GM19324 (cell line): ENCODE results near the gene PSENEN.
"Not testable (repeated sequence)": the region's sequence is repeated elsewhere in the genome, so short reads cannot be mapped to it uniquely, and the experiment has no call there.

ENCODE experiments used
- ATAC-seq: cut with Tn5 transposase; IDR thresholded peaks from one replicate; pipeline ENCODE4 v1.9.1; 2021; ENCODE audit warnings: mild to moderate bottlenecking, moderate library complexity; ENCODE audit not compliant: unreplicated experiment, low FRiP score

Gene PSENEN

DNA sequence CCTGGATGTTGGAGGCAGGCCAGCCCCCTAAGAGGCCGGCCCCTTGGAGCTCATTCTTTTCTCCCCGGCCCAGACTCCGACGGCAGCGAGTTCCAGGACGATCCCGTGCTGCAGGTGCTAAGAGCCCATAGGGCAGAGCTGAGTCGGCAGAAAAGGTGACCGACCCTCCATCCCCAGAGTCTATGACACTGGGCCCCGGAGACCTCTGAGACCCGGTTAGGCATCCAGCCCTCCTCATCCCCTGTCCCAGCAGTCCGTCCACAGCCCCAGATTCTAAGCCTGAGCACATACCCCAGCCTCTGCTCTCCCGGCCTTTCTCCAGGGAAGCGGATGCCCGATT lies 22.6 kb downstream of the PSENEN start:
- ATAC-seq: no peak

DNA sequence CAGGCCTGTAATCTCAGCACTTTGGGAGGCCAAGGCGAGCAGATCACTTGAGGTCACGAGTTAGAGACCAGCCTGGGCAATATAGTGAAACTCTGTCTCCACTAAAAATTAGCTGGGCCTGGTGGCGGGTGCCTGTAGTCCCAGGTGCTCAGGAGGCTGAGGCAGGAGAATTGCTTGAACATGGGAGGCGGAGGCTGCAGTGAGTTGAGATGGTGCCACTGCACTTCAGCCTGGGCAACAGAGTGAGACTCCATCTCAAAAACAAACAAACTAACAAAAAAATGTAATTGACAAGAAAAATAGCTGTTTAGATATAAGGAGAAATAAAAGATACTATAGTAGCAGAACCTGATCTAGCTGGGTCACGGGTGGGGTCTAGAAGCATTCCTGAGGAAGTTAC lies 26.9 kb downstream of the PSENEN start:
- not testable (repeated sequence) for ATAC-seq

GRCh38 chr19:35773020-35773806 lies 27.8 kb downstream of the PSENEN start:
- ATAC-seq: no peak

- ATAC-seq: no peak
Measured at GRCh38 chr19:35774274-35775045, 29.0 kb downstream of the PSENEN start.

DNA sequence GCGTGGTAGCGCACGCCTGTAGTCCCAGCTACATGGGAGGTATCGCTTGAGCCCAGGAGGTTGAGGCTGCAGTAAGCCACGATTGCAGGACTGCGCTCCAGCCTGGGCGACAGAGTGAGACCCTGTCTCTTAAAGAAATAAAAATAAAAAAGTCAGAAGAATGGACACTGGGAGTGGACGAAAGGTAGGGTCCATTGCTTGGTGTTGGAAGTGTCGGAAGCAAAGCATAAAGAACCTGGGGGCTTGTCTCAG lies 29.5 kb downstream of the PSENEN start:
- no peak for ATAC-seq

DNA sequence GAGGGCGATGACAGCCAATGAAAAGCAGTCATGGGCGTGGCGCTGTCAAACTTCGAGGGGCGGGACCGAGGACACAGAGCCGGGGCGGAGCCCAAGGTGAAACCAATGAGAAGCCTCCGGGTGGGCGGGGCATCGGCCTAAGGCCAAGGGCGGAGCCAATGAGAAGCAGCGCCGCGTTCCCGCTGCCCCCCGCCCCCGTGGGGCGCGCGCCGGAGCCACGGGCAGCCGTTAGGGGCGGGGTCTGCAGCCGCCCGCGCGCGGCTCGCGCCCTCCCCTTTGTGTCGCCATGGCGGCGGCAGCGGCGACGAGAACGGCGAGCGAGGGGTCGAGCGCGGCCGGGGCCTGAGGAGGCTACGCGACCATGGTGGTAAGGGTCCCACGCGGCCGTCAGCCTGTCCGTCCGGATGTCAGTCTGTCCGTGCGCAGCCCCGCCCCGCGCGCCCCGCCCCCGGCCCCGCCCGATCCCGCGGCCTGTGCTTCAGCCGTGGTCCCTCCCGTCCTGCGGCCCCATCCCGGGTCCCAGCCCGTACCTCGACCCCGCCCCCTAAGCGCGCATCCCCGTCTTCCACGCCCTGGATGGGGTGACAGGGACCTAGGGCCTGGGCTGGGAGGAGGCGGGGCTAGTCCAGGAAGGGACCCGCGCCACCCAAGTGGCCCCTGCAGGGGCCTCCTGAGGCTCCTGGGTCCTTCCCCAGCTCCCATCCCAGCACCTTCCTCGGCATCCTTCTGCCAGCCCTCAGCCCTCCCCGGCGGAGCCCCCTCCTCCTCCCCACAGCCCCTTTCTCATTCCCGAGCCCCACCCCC lies 30.0 kb downstream of the PSENEN start, which contains the start of gene ARHGAP33:
ARHGAP33 (plus strand) TSS at position 267 of the 804 bp plus-strand sequence; CDS start at position 362, 95 bp downstream.
- peak; percentile 97 for ATAC-seq

- ATAC-seq: no peak
Measured at GRCh38 chr19:35776102-35776788, 30.8 kb downstream of the PSENEN start.

GRCh38 chr19:35777086-35777841 lies 31.8 kb downstream of the PSENEN start:
- no peak for ATAC-seq

DNA sequence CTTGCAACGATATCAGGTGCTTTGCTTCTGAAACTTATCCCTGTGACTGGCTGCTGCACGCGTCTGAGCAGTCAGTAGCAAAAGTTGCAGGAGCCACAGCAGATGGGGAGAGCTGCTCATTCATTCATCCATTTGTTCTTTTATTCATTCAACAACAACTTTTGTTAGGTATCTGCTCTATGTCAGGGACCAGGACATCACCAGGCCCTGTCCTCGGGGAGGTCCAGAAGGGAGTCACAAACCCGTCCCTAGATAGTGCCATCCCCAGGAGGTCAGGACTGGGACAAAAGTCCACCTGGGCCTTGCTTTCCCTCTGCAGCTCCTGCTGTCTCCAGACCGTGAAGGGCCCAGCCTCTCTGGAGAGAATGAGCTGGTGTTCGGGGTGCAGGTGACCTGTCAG lies 32.5 kb downstream of the PSENEN start:
- ATAC-seq: no peak

DNA sequence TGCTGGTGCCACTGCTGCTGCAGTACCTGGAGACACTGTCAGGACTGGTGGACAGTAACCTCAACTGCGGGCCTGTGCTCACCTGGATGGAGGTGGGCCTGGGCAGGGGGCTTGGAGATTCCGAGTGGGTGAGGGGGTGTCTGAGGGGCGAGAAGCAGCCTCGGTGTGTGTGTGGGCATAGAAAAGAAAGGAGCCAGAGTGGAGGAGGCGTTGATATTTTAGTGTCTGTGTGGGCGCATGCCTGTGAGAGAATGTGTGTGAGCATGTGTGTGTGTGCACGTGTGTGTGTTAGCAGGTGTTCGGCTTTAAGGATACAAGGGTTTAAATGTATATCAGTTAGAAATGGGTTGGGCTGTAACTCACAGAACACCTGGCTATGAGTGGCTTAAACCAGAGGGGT lies 33.6 kb downstream of the PSENEN start:
- no peak for ATAC-seq

DNA sequence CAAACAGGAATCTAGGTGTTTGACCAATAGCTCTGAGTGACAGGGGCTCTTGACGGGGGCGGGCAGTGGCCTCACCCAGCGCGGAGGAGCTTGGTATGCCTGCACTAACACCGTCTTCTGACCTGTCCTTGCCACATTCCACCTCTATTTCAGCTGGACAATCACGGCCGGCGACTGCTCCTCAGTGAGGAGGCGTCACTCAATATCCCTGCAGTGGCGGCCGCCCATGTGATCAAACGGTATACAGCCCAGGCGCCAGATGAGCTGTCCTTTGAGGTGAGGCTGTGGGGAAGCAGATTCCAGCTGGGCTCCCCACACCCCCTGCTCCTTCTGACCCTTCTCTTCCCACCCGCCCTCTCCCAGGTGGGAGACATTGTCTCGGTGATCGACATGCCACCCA lies 34.6 kb downstream of the PSENEN start:
- no peak for ATAC-seq

DNA sequence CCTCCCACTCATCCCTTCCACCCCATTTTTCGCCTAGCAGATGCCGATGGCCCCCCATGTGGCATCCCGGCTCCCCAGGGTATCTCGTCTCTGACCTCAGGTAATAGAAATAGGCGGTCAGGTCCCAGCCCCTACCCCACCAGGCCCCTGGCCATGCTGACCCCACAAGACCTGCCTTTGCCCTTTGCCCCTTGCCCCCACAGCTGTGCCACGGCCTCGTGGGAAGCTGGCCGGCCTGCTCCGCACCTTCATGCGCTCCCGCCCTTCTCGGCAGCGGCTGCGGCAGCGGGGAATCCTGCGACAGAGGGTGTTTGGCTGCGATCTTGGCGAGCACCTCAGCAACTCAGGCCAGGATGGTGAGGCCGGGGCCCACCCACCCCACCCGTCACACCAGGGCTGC lies 35.3 kb downstream of the PSENEN start:
- ATAC-seq: no peak

- no peak for ATAC-seq
Measured at GRCh38 chr19:35781650-35782049, 36.2 kb downstream of the PSENEN start.

DNA sequence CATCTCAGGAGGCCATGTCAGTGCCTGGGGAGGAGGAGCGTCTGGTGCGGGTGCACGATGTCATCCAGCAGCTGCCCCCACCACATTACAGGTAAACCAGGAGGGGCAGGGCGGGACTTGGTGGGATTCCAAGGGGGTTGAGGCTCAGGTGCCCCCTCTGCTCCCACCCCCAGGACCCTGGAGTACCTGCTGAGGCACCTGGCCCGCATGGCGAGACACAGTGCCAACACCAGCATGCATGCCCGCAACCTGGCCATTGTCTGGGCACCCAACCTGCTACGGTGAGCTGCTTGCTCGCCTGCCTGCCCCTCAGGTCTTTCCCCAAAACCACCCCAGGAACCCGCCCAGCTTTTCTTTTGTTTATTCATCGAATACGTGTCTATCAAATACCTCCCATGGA lies 37.1 kb downstream of the PSENEN start:
- ATAC-seq: no peak

DNA sequence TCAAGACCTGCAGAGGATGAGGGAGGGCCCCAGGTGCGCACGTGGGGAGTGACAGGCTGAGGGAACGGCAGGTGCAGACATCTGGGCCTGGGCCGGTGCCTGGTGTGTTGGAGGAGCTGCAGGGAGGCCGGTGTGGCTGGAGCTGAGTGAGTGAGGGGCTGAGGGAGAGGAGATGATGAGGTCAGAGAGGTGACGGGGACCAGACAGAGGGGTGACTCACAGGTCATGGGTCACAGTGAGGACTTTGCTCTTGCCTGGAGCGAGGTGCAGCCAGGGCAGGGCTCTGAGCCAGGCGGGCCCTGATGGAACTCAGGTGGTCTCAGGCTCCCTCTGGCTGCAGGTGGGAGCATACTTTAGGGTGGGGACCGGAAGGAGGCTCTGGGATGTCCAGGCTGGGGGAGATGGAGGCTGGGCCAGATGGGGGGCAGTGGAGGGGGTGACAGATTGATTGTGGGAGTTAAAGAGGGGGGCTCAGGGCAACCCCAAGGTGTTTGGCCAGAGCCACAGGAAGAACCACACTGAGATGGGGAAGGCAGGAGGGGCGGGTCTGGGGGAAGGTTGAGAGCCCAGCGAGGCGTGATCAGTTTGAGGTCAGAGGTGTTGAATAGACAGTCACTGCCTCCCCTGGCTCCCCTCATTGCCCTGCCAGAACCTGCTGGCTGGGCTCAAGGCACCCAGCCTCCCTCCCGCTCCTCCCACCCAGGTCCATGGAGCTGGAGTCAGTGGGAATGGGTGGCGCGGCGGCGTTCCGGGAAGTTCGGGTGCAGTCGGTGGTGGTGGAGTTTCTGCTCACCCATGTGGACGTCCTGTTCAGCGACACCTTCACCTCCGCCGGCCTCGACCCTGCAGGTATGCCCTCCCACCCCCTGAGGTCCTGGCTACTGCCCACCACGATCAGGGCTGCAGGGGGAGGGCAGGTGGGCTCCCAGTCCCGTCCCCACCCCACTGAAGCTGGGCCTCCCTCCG lies 38.3 kb downstream of the PSENEN start:
- ATAC-seq: no peak

DNA sequence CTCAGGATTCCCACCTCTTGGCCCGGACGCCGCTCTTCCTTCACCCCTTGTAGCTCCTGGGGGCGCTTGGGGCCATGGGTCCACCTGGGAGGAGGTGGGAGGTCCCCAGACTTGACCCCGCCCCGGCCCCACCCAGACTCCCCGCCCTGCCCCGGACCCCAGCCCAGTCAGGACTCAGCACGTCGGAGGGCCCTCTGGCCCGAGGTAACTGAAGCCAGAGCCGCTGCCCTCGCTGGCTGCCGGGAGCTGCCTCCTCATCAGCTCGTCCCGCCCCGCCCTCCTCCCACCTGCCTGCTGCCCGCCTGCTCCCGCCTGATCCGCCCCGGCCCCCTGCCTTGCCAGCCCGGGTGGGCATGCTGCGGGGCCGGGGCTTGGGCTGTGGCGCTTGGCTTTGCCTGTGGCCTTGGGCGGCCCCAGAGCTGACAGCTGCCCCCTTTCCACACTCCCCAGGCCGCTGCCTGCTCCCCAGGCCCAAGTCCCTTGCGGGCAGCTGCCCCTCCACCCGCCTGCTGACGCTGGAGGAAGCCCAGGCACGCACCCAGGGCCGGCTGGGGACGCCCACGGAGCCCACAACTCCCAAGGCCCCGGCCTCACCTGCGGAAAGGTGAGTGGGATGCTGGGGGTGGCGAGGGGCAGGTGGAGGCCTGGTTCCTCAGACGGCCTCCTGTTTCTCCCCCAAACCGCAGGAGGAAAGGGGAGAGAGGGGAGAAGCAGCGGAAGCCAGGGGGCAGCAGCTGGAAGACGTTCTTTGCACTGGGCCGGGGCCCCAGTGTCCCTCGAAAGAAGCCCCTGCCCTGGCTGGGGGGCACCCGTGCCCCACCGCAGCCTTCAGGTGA lies 39.3 kb downstream of the PSENEN start:
- no peak for ATAC-seq

GRCh38 chr19:35785339-35785627 lies 39.8 kb downstream of the PSENEN start:
- no peak for ATAC-seq
